Tibial nerve (tissue), 4 donors: Measurements from ENCODE around the gene TBCD.

Experiments used
- EP300 ChIP-seq, 2 donors: sonication (generic); formaldehyde crosslinking; IDR thresholded peaks; one replicate each; pipeline ENCODE4 v1.6.1; 2017; ENCODE audit warnings: antibody characterized with exemption in 2 of 2, mild to moderate bottlenecking in 1 of 2
- POLR2A ChIP-seq, 2 donors: fragments of 450-650 bp; IDR thresholded peaks; one replicate each; pipeline ENCODE4 v1.6.1; 2017; ENCODE audit warnings: antibody characterized with exemption in 2 of 2, mild to moderate bottlenecking in 2 of 2, moderate library complexity in 2 of 2
- TF ChIP-seq, protein P1 (sequence below), 5 experiments: fragments of 200-600 bp in 3 of 5; fragments of 450-650 bp in 2 of 5; sonication (generic) in 3 of 5; IDR thresholded peaks; one replicate each; pipeline ENCODE4 v1.5.1; 2016 to 2019; ENCODE audit warnings: antibody characterized with exemption in 5 of 5, mild to moderate bottlenecking in 3 of 5, moderate library complexity in 2 of 5

DNA sequence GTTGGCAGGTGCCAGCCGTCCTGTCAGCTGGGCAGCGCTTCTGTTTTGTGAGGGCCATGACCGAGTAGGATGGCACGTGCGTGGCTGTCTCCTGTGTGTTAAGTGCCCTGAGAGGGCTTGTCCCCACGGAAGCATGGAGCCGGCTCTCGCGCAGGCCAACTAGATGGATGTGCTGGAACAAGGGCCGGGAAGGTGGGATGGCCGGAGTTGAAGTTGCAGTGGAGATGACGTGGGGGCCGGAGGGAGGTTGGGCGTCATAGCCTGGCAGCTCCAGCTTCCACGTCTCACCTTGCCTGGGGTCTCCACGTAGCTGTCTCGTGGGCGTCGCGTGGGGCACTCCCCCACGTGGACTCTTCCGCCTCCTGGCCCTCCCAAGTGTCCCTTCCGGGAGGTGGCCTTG, 27.7 kb downstream of the TBCD start:
- TF ChIP-seq, protein P1, sequence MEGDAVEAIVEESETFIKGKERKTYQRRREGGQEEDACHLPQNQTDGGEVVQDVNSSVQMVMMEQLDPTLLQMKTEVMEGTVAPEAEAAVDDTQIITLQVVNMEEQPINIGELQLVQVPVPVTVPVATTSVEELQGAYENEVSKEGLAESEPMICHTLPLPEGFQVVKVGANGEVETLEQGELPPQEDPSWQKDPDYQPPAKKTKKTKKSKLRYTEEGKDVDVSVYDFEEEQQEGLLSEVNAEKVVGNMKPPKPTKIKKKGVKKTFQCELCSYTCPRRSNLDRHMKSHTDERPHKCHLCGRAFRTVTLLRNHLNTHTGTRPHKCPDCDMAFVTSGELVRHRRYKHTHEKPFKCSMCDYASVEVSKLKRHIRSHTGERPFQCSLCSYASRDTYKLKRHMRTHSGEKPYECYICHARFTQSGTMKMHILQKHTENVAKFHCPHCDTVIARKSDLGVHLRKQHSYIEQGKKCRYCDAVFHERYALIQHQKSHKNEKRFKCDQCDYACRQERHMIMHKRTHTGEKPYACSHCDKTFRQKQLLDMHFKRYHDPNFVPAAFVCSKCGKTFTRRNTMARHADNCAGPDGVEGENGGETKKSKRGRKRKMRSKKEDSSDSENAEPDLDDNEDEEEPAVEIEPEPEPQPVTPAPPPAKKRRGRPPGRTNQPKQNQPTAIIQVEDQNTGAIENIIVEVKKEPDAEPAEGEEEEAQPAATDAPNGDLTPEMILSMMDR (IDR thresholded peaks at IDR 0.05), result no peak
- TF ChIP-seq EP300 (IDR thresholded peaks at IDR 0.05), result no peak
- no peak for TF ChIP-seq POLR2A (IDR thresholded peaks at IDR 0.05)
